Omental fat pad (tissue), 4 donors: ENCODE measurements around the gene CIBAR2. TPM values are rescaled to one million over a fixed set of nuclear protein-coding genes. Genes with fewer than 3 reads are reported as not detected.

Source experiments
- ATAC-seq: fragments of 150-250 bp; one replicate; pipeline ENCODE4 v1.9.1; 2016; ENCODE audit warnings: mild to moderate bottlenecking, moderate library complexity; ENCODE audit not compliant: low FRiP score
- DNase-seq: peaks from one replicate; pipeline ENCODE4 v3.0.0-alpha.2; 2019; ENCODE audit warnings: low spot score
- CTCF ChIP-seq, 3 donors: fragments of 450-650 bp; IDR thresholded peaks; one replicate each; pipeline ENCODE4 v1.5.1; 2016 to 2017; ENCODE audit warnings: antibody characterized with exemption in 3 of 3, mild to moderate bottlenecking in 3 of 3, moderate library complexity in 2 of 3
- total RNA-seq, 4 donors: library from RNA; depleted of rRNA; stranded (reverse); fragments of >200 nt; gene quantifications; one replicate each; pipeline ENCODE4 v1.1.0, GENCODE V29; 2016

Gene CIBAR2
- total RNA-seq, 4 donors from 2014 or later, result not detected

DNA sequence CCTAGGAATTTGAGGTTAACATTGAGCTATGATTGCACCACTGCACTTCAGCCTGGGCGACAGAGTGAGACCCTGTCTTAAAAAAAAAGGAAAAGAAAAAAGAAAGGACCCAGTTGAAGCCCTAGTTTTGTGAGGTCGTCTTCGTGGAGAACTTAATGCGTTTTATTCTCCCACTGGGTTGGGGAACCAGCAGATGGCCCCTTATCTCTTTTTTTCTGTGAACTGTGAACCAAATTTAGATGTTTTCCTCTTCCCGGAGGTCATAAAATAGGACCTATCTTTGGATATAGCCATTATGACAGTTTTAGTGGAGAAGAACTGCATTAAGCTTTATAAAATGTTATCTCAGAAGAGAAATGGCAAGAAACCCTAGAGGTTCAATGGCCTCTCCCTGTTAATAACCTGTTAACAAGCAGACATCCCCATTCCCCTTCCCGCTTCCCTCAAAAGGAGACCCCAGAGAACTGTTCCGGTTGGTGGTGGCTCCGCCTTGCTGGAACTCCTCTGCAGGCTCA lies 61.1 kb downstream of the CIBAR2 start:
- DNase-seq (no peak), ATAC-seq (no peak)
- no peak for TF ChIP-seq CTCF (IDR thresholded peaks at IDR 0.05)

GRCh38 chr16:85049706-85050305 lies 62.5 kb downstream of the CIBAR2 start:
- ATAC-seq (no peak), DNase-seq (no peak)
- TF ChIP-seq CTCF (IDR thresholded peaks at IDR 0.05), result no peak

DNA sequence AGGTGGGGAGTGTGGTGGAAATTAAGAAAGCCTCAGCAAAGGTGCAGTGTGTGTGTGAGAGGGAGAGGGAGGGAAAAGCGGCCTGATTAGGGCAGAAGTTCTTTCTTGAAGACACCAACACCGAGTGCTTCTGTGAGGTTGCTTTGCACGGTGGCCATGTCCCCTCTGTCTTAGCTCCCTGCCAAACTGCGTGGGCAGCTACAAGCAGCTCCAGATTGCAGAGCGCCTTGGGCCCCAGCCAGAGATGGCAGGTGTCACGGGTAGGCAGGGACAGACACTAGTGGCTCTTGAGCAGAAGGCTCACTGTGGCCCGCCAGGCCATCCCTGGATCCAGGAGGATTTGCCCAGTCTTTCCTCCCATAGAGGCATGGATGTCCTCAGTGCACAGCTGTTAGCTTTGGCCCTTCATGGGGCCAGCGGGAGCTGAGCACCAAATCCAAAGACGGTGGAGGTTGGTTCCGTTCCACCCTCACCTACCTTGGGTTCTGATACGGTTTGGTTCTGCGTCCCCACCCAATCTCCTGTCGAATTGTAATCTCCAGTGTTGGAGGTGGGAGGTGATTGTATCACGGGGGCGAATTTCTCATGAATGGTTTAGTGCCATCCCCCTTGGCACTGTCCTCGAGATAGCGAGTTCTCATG lies 63.2 kb downstream of the CIBAR2 start:
- ATAC-seq, result no peak
- TF ChIP-seq CTCF (IDR thresholded peaks at IDR 0.05), result no peak
- no peak for DNase-seq

Other genes with a start within 250 kb of the CIBAR2 start
- 10 to 100 TPM; 41.3 to 72.2 (median 51.3) TPM for gene ZDHHC7, start 100.9 kb downstream of the CIBAR2 start, total RNA-seq
- 10 to 100 TPM in 3 of 4 donors, 1 to 10 TPM in 1; 9.1 to 13.2 (median 11.2) TPM for gene KIAA0513, start 84.7 kb downstream of the CIBAR2 start, total RNA-seq